NCI-H2029 treated with DMSO at 0.1 percent for 48 hours (cell line): ENCODE data around the gene DENND5A.

Experiments used
- DNase-seq: peaks from one replicate; lab custom pipeline; 2025; lab: John Stamatoyannopoulos, UW

DENND5A gene

GRCh38 chr11:9265211-9266131 is at the start of gene DENND5A:
TSS of gene DENND5A (minus strand) at chr11:9265350. CDS start at chr11:9265069, 281 bp downstream.
- peak; percentile 39 for DNase-seq

GRCh38 chr11:9314291-9315077 is 49.3 kb upstream of the DENND5A start, which contains the start of gene TMEM41B:
TSS of gene TMEM41B (minus strand) at chr11:9314593. CDS start at chr11:9314441, 152 bp downstream.
- peak; percentile 87 for DNase-seq

GRCh38 chr11:9313648-9314290 is 48.6 kb upstream of the DENND5A start:
- no peak for DNase-seq

GRCh38 chr11:9310485-9311090 is 45.4 kb upstream of the DENND5A start:
- DNase-seq, result no peak

- no peak for DNase-seq
These were observed 39.0 kb upstream of the DENND5A start for GRCh38 chr11:9304178-9304577.

- DNase-seq, result no peak
These were observed 37.3 kb upstream of the DENND5A start for GRCh38 chr11:9302448-9302847.

- DNase-seq, result no peak
These were observed 36.6 kb upstream of the DENND5A start for GRCh38 chr11:9301720-9302119.

- no peak for DNase-seq
These were observed 28.5 kb upstream of the DENND5A start for GRCh38 chr11:9293646-9294045.

- DNase-seq, result peak; percentile 31
These were observed 20.9 kb upstream of the DENND5A start for GRCh38 chr11:9285850-9286587.

- peak; percentile 65 for DNase-seq
These were observed 15.6 kb upstream of the DENND5A start for GRCh38 chr11:9280655-9281301.

- DNase-seq, result no peak
These were observed 12.0 kb upstream of the DENND5A start for GRCh38 chr11:9277176-9277575.

GRCh38 chr11:9276571-9276970 is 11.4 kb upstream of the DENND5A start:
- no peak for DNase-seq

GRCh38 chr11:9274499-9275258 is 9.5 kb upstream of the DENND5A start:
- DNase-seq, result no peak

- DNase-seq, result no peak
These were observed 8.5 kb upstream of the DENND5A start for GRCh38 chr11:9273376-9274336.

- DNase-seq, result no peak
These were observed 4.4 kb upstream of the DENND5A start for GRCh38 chr11:9269492-9270013.

GRCh38 chr11:9267680-9268079 is 2.5 kb upstream of the DENND5A start:
- DNase-seq, result no peak

GRCh38 chr11:9266926-9267325 is 1.8 kb upstream of the DENND5A start:
- no peak for DNase-seq

- no peak for DNase-seq
These were observed 1.1 kb upstream of the DENND5A start for GRCh38 chr11:9266132-9266736.
